ENCODE results near the gene SULT4A1.

Gene SULT4A1

GRCh38 chr22:43860126-43860525 is 2.2 kb downstream of the SULT4A1 start:
- no peak for DNase-seq (ENCODE audit: low spot score)

GRCh38 chr22:43859621-43860020 is 2.7 kb downstream of the SULT4A1 start:
- no peak for DNase-seq (ENCODE audit: low spot score)

GRCh38 chr22:43859176-43859575 is 3.1 kb downstream of the SULT4A1 start:
- DNase-seq (ENCODE audit: low spot score), result no peak

GRCh38 chr22:43858156-43858895 is 4.0 kb downstream of the SULT4A1 start:
- DNase-seq (ENCODE audit: low spot score), result no peak

GRCh38 chr22:43857367-43857766 is 4.9 kb downstream of the SULT4A1 start:
- no peak for DNase-seq (ENCODE audit: low spot score)

- DNase-seq (ENCODE audit: low spot score), result no peak
These were observed 6.9 kb downstream of the SULT4A1 start for GRCh38 chr22:43855431-43855830.

GRCh38 chr22:43854786-43855271 is 7.5 kb downstream of the SULT4A1 start:
- no peak for DNase-seq (ENCODE audit: low spot score)

- no peak for DNase-seq (ENCODE audit: low spot score)
These were observed 8.1 kb downstream of the SULT4A1 start for GRCh38 chr22:43854121-43854785.

GRCh38 chr22:43853328-43853931 is 8.9 kb downstream of the SULT4A1 start:
- DNase-seq (ENCODE audit: low spot score), result no peak

- DNase-seq (ENCODE audit: low spot score), result no peak
These were observed 9.6 kb downstream of the SULT4A1 start for GRCh38 chr22:43852573-43853327.

GRCh38 chr22:43851979-43852307 is 10.4 kb downstream of the SULT4A1 start:
- no peak for DNase-seq (ENCODE audit: low spot score)

GRCh38 chr22:43851058-43851978 is 11.0 kb downstream of the SULT4A1 start:
- DNase-seq (ENCODE audit: low spot score), result no peak

- no peak for DNase-seq (ENCODE audit: low spot score)
These were observed 11.8 kb downstream of the SULT4A1 start for GRCh38 chr22:43850529-43850928.

- DNase-seq (ENCODE audit: low spot score), result no peak
These were observed 12.6 kb downstream of the SULT4A1 start for GRCh38 chr22:43849731-43850130.

- DNase-seq (ENCODE audit: low spot score), result peak; percentile 70
These were observed 13.7 kb downstream of the SULT4A1 start for GRCh38 chr22:43848366-43849171.

GRCh38 chr22:43847376-43848289 is 14.7 kb downstream of the SULT4A1 start:
- no peak for DNase-seq (ENCODE audit: low spot score)

GRCh38 chr22:43846966-43847365 is 15.3 kb downstream of the SULT4A1 start:
- DNase-seq (ENCODE audit: low spot score), result no peak

GRCh38 chr22:43845981-43846380 is 16.3 kb downstream of the SULT4A1 start:
- DNase-seq (ENCODE audit: low spot score), result no peak

All from iPS-NIHi11 (cell line).